ENCODE measurements around the gene YJEFN3.

DNA sequence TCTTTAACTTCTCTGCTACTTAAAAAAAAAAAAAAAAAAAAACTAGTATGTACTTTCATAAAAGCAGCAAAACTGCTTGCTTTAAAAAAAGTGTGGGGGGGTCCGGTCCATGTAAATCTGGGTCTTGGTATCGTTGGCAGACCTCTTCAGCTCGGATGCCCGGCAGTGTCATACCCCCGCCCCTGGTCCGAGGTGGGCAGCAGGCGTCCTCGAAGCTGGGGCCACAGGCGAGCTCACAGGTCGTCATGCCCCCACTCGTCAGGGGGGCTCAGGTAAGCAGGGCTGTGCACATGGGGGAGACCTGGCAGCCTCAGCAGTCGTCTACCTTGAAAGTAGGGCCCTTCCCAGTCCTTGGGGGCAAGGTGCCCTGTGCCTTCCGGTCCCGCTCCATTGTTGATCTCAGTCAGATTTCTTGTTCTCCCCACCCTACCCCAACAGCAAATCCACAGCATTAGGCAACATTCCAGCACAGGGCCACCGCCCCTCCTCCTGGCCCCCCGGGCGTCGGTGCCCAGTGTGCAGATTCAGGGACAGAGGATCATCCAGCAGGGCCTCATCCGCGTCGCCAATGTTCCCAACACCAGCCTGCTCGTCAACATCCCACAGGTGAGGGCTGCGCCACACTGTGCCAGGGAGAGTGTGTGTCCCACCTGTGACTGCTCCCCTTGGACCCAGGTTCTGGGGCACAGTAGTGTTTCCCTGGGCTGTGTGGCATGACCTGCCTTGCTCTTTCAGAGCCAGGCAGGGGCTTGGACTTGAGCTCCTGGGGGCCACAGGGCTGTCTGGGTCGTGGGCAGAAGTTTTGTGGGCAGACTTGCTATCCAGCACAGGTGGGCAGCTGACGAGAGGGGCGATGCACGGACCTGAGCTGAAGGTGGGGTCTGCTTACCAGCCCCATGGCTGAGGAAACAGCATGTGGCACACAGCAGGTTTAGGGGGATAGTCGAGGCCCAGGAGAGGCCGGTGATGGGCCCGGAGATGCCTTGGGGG lies 32.8 kb upstream of the YJEFN3 start:
- TF ChIP-seq KDM1A (IDR thresholded peaks at IDR 0.05; ENCODE audit: low read depth) = no peak
- TF ChIP-seq HOXB13 (CRISPR knock-in tag; IDR thresholded peaks at IDR 0.05; ENCODE audit: low read depth) = no peak
- TF ChIP-seq, protein P1, sequence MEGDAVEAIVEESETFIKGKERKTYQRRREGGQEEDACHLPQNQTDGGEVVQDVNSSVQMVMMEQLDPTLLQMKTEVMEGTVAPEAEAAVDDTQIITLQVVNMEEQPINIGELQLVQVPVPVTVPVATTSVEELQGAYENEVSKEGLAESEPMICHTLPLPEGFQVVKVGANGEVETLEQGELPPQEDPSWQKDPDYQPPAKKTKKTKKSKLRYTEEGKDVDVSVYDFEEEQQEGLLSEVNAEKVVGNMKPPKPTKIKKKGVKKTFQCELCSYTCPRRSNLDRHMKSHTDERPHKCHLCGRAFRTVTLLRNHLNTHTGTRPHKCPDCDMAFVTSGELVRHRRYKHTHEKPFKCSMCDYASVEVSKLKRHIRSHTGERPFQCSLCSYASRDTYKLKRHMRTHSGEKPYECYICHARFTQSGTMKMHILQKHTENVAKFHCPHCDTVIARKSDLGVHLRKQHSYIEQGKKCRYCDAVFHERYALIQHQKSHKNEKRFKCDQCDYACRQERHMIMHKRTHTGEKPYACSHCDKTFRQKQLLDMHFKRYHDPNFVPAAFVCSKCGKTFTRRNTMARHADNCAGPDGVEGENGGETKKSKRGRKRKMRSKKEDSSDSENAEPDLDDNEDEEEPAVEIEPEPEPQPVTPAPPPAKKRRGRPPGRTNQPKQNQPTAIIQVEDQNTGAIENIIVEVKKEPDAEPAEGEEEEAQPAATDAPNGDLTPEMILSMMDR (IDR thresholded peaks at IDR 0.05) = no peak

Data from A549 (cell line).